CD14-positive monocyte (primary cell): ENCODE measurements around the gene SH3GLB2. TPM values are rescaled to one million over a fixed set of nuclear protein-coding genes. Genes with fewer than 3 reads are reported as not detected.

Experiments used
- DNase-seq, 3 donors: peaks; one replicate each; pipeline ENCODE4 v3.0.0-alpha.2; 2011 to 2022
- H2AFZ ChIP-seq: 2 replicates; pipeline ENCODE4 v1.6.0; 2012; ENCODE audit warnings: mild to moderate bottlenecking, low read depth, low read length, inconsistent platforms; ENCODE audit not compliant: insufficient read depth, poor library complexity, severe bottlenecking
- H3K27ac ChIP-seq, 2 donors: 1 replicate in 1 of 2; 2 replicates in 1 of 2; pipeline ENCODE4 v1.5.1; 2012 to 2013; ENCODE audit warnings: low read length in 2 of 2, control low read depth in 1 of 2, inconsistent platforms in 1 of 2, low read depth in 1 of 2, mild to moderate bottlenecking in 1 of 2
- H3K27me3 ChIP-seq, 2 donors: one replicate each; pipeline versions ENCODE4 v1.6.0 to v1.6.1; 2011 to 2013; ENCODE audit warnings: low read length in 2 of 2; ENCODE audit not compliant: control insufficient read depth in 2 of 2, insufficient read depth in 2 of 2
- H3K36me3 ChIP-seq, 2 donors: replicated peaks in 1 of 2; 1 replicate in 1 of 2; 2 replicates in 1 of 2; pipeline versions ENCODE4 v1.5.1 to v1.6.1; 2012 to 2013; ENCODE audit warnings: low read length in 2 of 2, control low read depth in 1 of 2, inconsistent platforms in 1 of 2, mild to moderate bottlenecking in 1 of 2; ENCODE audit not compliant: insufficient read depth in 2 of 2, control insufficient read depth in 1 of 2
- H3K4me1 ChIP-seq, 2 donors: 1 replicate in 1 of 2; 2 replicates in 1 of 2; pipeline versions ENCODE4 v1.5.1 to v1.6.1; 2012 to 2013; ENCODE audit warnings: low read length in 2 of 2, control low read depth in 1 of 2, inconsistent platforms in 1 of 2, mild to moderate bottlenecking in 1 of 2, moderate library complexity in 1 of 2; ENCODE audit not compliant: insufficient read depth in 2 of 2, control insufficient read depth in 1 of 2
- H3K4me2 ChIP-seq: replicated peaks from 2 replicates; pipeline ENCODE3; 2012; ENCODE audit warnings: low read length, moderate library complexity, mild to moderate bottlenecking; ENCODE audit not compliant: poor library complexity, severe bottlenecking; ENCODE audit errors: extremely low read depth
- H3K4me3 ChIP-seq, 3 experiments: fragments of 200-600 bp in 1 of 3; sonication (generic) in 1 of 3; replicated peaks in 1 of 3; 1 replicate in 2 of 3; 2 replicates in 1 of 3; pipeline ENCODE4 v1.5.1; 2011 to 2013; ENCODE audit warnings: low read length in 3 of 3, mild to moderate bottlenecking in 3 of 3, control low read depth in 2 of 3, low read depth in 2 of 3, inconsistent platforms in 1 of 3, moderate library complexity in 1 of 3
- H3K79me2 ChIP-seq: 2 replicates; pipeline ENCODE4 v1.6.0; 2012; ENCODE audit warnings: mild to moderate bottlenecking, control low read depth, inconsistent platforms, low read length, moderate library complexity; ENCODE audit not compliant: insufficient read depth
- H3K9ac ChIP-seq: 2 replicates; pipeline ENCODE4 v1.6.0; 2017; ENCODE audit warnings: low read length, mild to moderate bottlenecking; ENCODE audit not compliant: insufficient read depth, poor library complexity, severe bottlenecking
- H3K9me3 ChIP-seq, 2 donors: replicated peaks in 1 of 2; 1 replicate in 1 of 2; 2 replicates in 1 of 2; pipeline versions ENCODE4 v1.5.1 to v1.6.1; 2012 to 2013; ENCODE audit warnings: low read length in 2 of 2, control low read depth in 1 of 2; ENCODE audit not compliant: control insufficient read depth in 1 of 2, insufficient read depth in 1 of 2
- H4K20me1 ChIP-seq: 2 replicates; pipeline ENCODE4 v1.6.0; 2012; ENCODE audit warnings: mild to moderate bottlenecking, low read length, control low read depth, moderate library complexity; ENCODE audit not compliant: insufficient read depth
- H3K27ac Mint-ChIP-seq, 7 donors: one replicate each; pipeline ENCODE4 v1.8.0; 2020; ENCODE audit warnings: mild to moderate bottlenecking in 7 of 7, mixed read lengths in 7 of 7, moderate library complexity in 6 of 7, inconsistent platforms in 2 of 7
- H3K27me3 Mint-ChIP-seq, 3 donors: one replicate each; pipeline ENCODE4 v1.8.0; 2021 to 2022; ENCODE audit warnings: low read depth in 3 of 3, mild to moderate bottlenecking in 3 of 3, mixed read lengths in 3 of 3, moderate library complexity in 3 of 3, inconsistent platforms in 1 of 3
- H3K36me3 Mint-ChIP-seq, 2 donors: one replicate each; pipeline ENCODE4 v1.8.0; 2020; ENCODE audit warnings: mixed read lengths in 2 of 2, inconsistent platforms in 1 of 2, mild to moderate bottlenecking in 1 of 2
- H3K4me1 Mint-ChIP-seq: one replicate; pipeline ENCODE4 v1.8.0; 2020; ENCODE audit warnings: mild to moderate bottlenecking, mixed read lengths
- H3K4me3 Mint-ChIP-seq, 2 donors: one replicate each; pipeline ENCODE4 v1.8.0; 2020; ENCODE audit warnings: mild to moderate bottlenecking in 2 of 2, mixed read lengths in 2 of 2, moderate library complexity in 1 of 2
- H3K9me3 Mint-ChIP-seq, 7 donors: one replicate each; pipeline ENCODE4 v1.8.0; 2020 to 2022; ENCODE audit warnings: mixed read lengths in 7 of 7, mild to moderate bottlenecking in 6 of 7, moderate library complexity in 6 of 7, inconsistent platforms in 2 of 7
- CTCF ChIP-seq: fragments of 200-600 bp; IDR thresholded peaks from one replicate; pipeline ENCODE4 v1.8.0; 2022; ENCODE audit warnings: antibody characterized with exemption, mild to moderate bottlenecking
- WGBS: methylation state at CpG from one replicate; pipeline ENCODE4 v1.1.5; 2013; ENCODE audit warnings: missing lambda C conversion rate; ENCODE audit not compliant: insufficient coverage; 5-methylcytosine and 5-hydroxymethylcytosine counted together
- intact Hi-C, 2 donors: fragments of 100-400 bp; cut with micrococcal nuclease; formaldehyde crosslinking; loops; one replicate each; pipeline versions ENCODE4 v1.15.0 to v1.15.1; 2023
- polyA plus RNA-seq, 3 donors: library from polyadenylated mRNA; depleted of rRNA in 1 of 3; unstranded in 2 of 3; stranded (reverse) in 1 of 3; fragments of 300-500 nt in 2 of 3; fragments of >200 nt in 1 of 3; fragmentation: Illumina TruSeq in 2 of 3; gene quantifications; 1 replicate in 2 of 3; 2 replicates in 1 of 3; pipeline ENCODE4 v1.2.3, GENCODE V29; 2012 to 2021

The SH3GLB2 gene
- polyA plus RNA-seq, 3 donors, result 8.0 to 77.0 (median 25.9) TPM

DNA sequence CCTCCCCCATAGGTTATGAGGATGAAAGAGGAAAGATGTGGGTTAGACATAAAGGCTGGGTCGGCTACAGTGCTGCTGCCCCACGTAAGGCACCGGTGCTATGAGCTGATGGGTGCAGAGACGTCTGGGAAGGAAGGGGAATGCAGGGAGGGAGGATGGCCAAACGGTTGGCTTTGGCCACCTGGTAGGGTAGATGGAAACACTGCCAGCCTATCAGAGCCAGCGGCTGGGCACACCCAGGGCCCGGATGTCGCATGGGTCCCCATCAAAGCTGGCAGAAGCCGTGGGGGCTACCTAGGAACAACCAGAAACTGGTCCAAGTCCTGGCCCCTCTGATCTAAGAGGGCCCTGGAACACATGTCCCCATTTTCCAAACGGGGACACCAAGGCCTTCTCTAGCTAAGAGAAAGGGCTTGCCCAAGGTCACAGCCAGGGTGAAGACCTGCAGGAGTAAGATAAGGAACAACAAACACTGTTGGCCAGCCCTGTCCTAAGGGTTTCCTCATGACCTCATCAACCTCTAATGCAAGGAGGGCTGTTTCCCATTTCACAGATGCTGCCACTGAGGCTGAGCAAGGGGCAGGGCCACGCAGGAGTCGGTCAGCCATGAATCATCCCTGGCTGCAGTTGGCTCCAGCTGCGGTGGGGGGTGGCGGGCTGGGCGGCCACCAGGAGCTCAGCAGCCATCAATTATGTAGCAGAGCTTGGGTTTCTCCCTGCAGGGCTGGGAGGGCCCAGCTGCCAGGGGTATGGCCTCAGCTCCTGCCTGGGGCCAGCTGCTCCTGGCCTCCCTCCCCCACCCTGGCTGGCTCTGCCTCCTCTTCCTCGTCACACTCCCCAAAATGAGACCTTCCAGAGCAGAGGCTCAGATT, 4.9 kb downstream of the SH3GLB2 start:
- no peak overlapping the region for H2AFZ ChIP-seq

More for the DNA sequence above, 4.9 kb downstream of the SH3GLB2 start:
- intact Hi-C loops, result loop anchor here in 1 of 2 donors (10.0 kb wide), 1 partner anchor 568 kb away; the partner anchor contains the start of gene ODF2
- Histone ChIP-seq H3K4me1 (peaks cover 9 to 14% of the 10 kb centered on the region in 2 donors), H3K36me3 (peaks cover 0 to 7% of the 10 kb centered on the region in 2 donors), H3K9me3 (no peaks in the 10 kb centered on the region), H3K27ac (no peak overlapping the region), H3K4me2 (no peak overlapping the region), H3K4me3 (no peak overlapping the region), H4K20me1 (peaks cover 11% of the 10 kb centered on the region), H3K79me2 (peaks cover 11% of the 10 kb centered on the region), H3K27me3 (no peaks in the 10 kb centered on the region), H3K9ac (peak overlapping the region; percentile 4)
- Mint-ChIP-seq H3K36me3 (peaks cover 8 to 32% of the 10 kb centered on the region in 2 donors), H3K4me3 (no peak overlapping the region), H3K27ac (peak overlapping the region in 1 of 7 donors; percentile 44), H3K27me3 (peaks cover 0 to 5% (median 1%) of the 10 kb centered on the region in 3 donors), H3K4me1 (peaks cover 26% of the 10 kb centered on the region), H3K9me3 (peaks cover 0 to 2% (median 0%) of the 10 kb centered on the region in 7 donors)
- no peak for DNase-seq
- TF ChIP-seq CTCF, result no peak
- 82% methylated on average over 15 of the region's 16 CpGs for WGBS
